GM12878 (cell line): ENCODE data around the gene DNAJC5. TPM values are rescaled to one million over a fixed set of nuclear protein-coding genes. Genes with fewer than 3 reads are reported as not detected.
"Not testable (repeated sequence)": the region's sequence is repeated elsewhere in the genome, so short reads cannot be mapped to it uniquely, and the experiment has no call there.

Experiments
- ATAC-seq: fragments of 200-7000 bp; cut with Tn5 transposase; 3 replicates; pipeline ENCODE4 v1.9.1; 2020; ENCODE audit warnings: mild to moderate bottlenecking, moderate library complexity
- BruUV-seq: library from RNA; stranded (reverse); fragments of 400-500 nt; replicated peaks from 2 replicates; lab custom pipeline; 2021; lab: Mats Ljungman, UMichigan
- CTCF ChIA-PET: fragments of 300-600 bp; sonication (Branson Sonifier 250); formaldehyde crosslinking; extraction: SDS; loops from one replicate; lab custom pipeline; 2021; ENCODE audit warnings: inconsistent platforms; lab: Yijun Ruan, JAX
- POLR2A ChIA-PET: fragments of 350-600 bp; formaldehyde crosslinking; extraction: SDS; loops from one replicate; lab custom pipeline; 2021; ENCODE audit warnings: inconsistent platforms; lab: Charles Lee
- RAD21 ChIA-PET: fragments of 300-600 bp; sonication (Branson Sonifier 250); formaldehyde crosslinking; loops from one replicate; lab custom pipeline; 2023; ENCODE audit warnings: antibody characterized with exemption; ENCODE audit not compliant: unreplicated experiment; lab: Charles Lee
- SMC1A ChIA-PET: fragments of 300-600 bp; sonication (Branson Sonifier 250); formaldehyde crosslinking; loops from one replicate; lab custom pipeline; 2023; ENCODE audit not compliant: unreplicated experiment, uncharacterized antibody; lab: Charles Lee
- DNase-seq: peaks from one replicate; pipeline ENCODE4 v3.0.0-alpha.2; 2011; ENCODE audit warnings: low read depth, low spot score
- FAIRE-seq: peaks from 3 replicates; lab custom pipeline; 2011; peaks lifted over from hg19 to GRCh38; lab: Jason Lieb, UNC
- H2AFZ ChIP-seq: 2 replicates; pipeline ENCODE4 v1.6.0; 2011; ENCODE audit warnings: low read depth, low read length, control low read depth; ENCODE audit not compliant: control insufficient read depth
- H3K27ac ChIP-seq: 2 replicates; pipeline ENCODE4 v1.5.1; 2011; ENCODE audit warnings: control low read depth; ENCODE audit not compliant: control insufficient read depth, insufficient read depth
- H3K27me3 ChIP-seq, 2 experiments: replicated peaks in 1 of 2; 2 replicates each; pipeline versions ENCODE4 v1.6.0 to v1.6.1; 2011; ENCODE audit warnings: low read length in 1 of 2; ENCODE audit not compliant: control insufficient read depth in 2 of 2, insufficient read depth in 2 of 2
- H3K36me3 ChIP-seq, 2 experiments: 2 replicates each; pipeline ENCODE4 v1.5.1; 2011; ENCODE audit warnings: low read length in 1 of 2; ENCODE audit not compliant: control insufficient read depth in 2 of 2, insufficient read depth in 2 of 2
- H3K4me1 ChIP-seq: 2 replicates; pipeline ENCODE4 v1.6.1; 2011; ENCODE audit warnings: mild to moderate bottlenecking, low read length, moderate library complexity, mixed read lengths; ENCODE audit not compliant: control insufficient read depth, insufficient read depth
- H3K4me2 ChIP-seq: 2 replicates; pipeline ENCODE4 v1.6.0; 2011; ENCODE audit warnings: control low read depth; ENCODE audit not compliant: control insufficient read depth, insufficient read depth
- H3K4me3 ChIP-seq: fragments of 200-600 bp; sonication (generic); 2 replicates; pipeline ENCODE4 v1.5.1; 2016
- H3K79me2 ChIP-seq: 2 replicates; pipeline ENCODE4 v1.6.0; 2011; ENCODE audit warnings: low read length; ENCODE audit not compliant: control insufficient read depth, insufficient read depth
- H3K9ac ChIP-seq: 2 replicates; pipeline ENCODE4 v1.8.0; 2011; ENCODE audit warnings: low read length, control low read depth, mixed read lengths; ENCODE audit not compliant: control insufficient read depth, insufficient read depth
- H3K9me3 ChIP-seq: replicated peaks from 3 replicates; pipeline ENCODE4 v1.5.1; 2011; ENCODE audit warnings: mild to moderate bottlenecking, low read length; ENCODE audit not compliant: control insufficient read depth, insufficient read depth
- H4K20me1 ChIP-seq: 2 replicates; pipeline ENCODE4 v1.6.0; 2011; ENCODE audit not compliant: control insufficient read depth, insufficient read depth
- CHD4 ChIP-seq: fragments of 200-600 bp; sonication (generic); IDR thresholded peaks from 2 replicates; pipeline ENCODE4 v1.6.1; 2016; ENCODE audit warnings: mild to moderate bottlenecking
- NR2C1 ChIP-seq: fragments of 450-650 bp; IDR thresholded peaks from 2 replicates; pipeline ENCODE4 v1.6.1; 2017; ENCODE audit warnings: antibody characterized with exemption, mild to moderate bottlenecking, moderate library complexity
- SMAD1 ChIP-seq: fragments of 450-650 bp; IDR thresholded peaks from 2 replicates; pipeline ENCODE4 v1.6.1; 2018; ENCODE audit warnings: mild to moderate bottlenecking, low read depth; ENCODE audit not compliant: partially characterized antibody
- TCF7 ChIP-seq: IDR thresholded peaks from 2 replicates; pipeline ENCODE4 v1.6.1; 2014; ENCODE audit warnings: antibody characterized with exemption, borderline replicate concordance
- ZNF687 ChIP-seq: fragments of 450-650 bp; IDR thresholded peaks from 2 replicates; pipeline ENCODE4 v1.6.1; 2017; ENCODE audit warnings: mild to moderate bottlenecking, moderate library complexity
- WGBS: methylation state at CpG from one replicate; pipeline ENCODE4 v1.1.6; 2016; ENCODE audit warnings: low lambda C conversion rate; ENCODE audit not compliant: insufficient replicate concordance, insufficient coverage; ENCODE audit errors: missing lambda C conversion rate; 5-methylcytosine and 5-hydroxymethylcytosine counted together
- in situ Hi-C: fragments of 300-500 bp; cut with MboI; formaldehyde crosslinking; loops from 9 replicates; pipeline ENCODE4 v1.14.3; 2018; ENCODE audit warnings: mixed read lengths
- intact Hi-C: fragments of 100-400 bp; cut with micrococcal nuclease; formaldehyde crosslinking; loops from one replicate; pipeline ENCODE4 v1.14.2; 2022; ENCODE audit not compliant: unreplicated experiment
- polyA plus RNA-seq, 11 experiments: library from polyadenylated mRNA; depleted of rRNA in 4 of 11; unstranded in 6 of 11; stranded (reverse) in 5 of 11; fragments of >200 nt; fragmentation: Nextera tagmentation in 4 of 11; fragmentation: Illumina TruSeq in 1 of 11; extraction: Ambion mirVana in 4 of 11; extraction: Trizol in 1 of 11; gene quantifications; 1 replicate in 1 of 11; 2 replicates in 10 of 11; pipeline versions ENCODE4 v1.2.1 to v1.2.3, GENCODE V29; 2011 to 2016; ENCODE audit warnings: inconsistent platforms in 2 of 11, missing spikeins in 2 of 11, low read depth in 1 of 11
- total RNA-seq, 4 experiments: library from RNA; depleted of rRNA in 3 of 4; stranded (reverse); fragments of >200 nt in 3 of 4; fragmentation: Illumina TruSeq in 1 of 4; extraction: Trizol in 1 of 4; gene quantifications; 2 replicates each; pipeline versions ENCODE4 v1.2.1 to v1.2.3, GENCODE V29; 2013 to 2021

Gene DNAJC5
- total and polyA plus RNA-seq, 10 of the 15 experiments (the other 5 are each of a cell fraction or from before 2014, with no cell fraction given) = 0.69 to 36.8 (median 17.0) TPM

GRCh38 chr20:63878899-63879663, 15.8 kb upstream of the DNAJC5 start:
- in situ Hi-C loops = no loop called here
- TF ChIP-seq ZNF687 = no peak
- no peak for TF ChIP-seq TCF7
- TF ChIP-seq SMAD1 = no peak
- no peak for TF ChIP-seq NR2C1
- no peak for TF ChIP-seq CHD4
- no peak overlapping the region for H3K4me3 ChIP-seq
- no peaks in the 10 kb centered on the region for H3K9me3 ChIP-seq
- WGBS = 83% methylated on average over 14 of the region's 14 CpGs
- ChIA-PET SMC1A (no interaction called here), POLR2A (no interaction called here), CTCF (no interaction called here), RAD21 (no interaction called here)
- FAIRE-seq (no peak), DNase-seq (no peak), ATAC-seq (no peak)
- H3K4me1 ChIP-seq = no peaks in the 10 kb centered on the region
- no peaks in the 10 kb centered on the region for H4K20me1 ChIP-seq
- H3K27ac ChIP-seq = no peak overlapping the region
- no peaks in the 10 kb centered on the region for H3K27me3 ChIP-seq
- no peak overlapping the region for H3K4me2 ChIP-seq
- BruUV-seq = no TSS peak
- H3K36me3 ChIP-seq = peaks cover 7 to 20% of the 10 kb centered on the region in 2 experiments
- H3K79me2 ChIP-seq = no peaks in the 10 kb centered on the region; the same call in 1 of the 2 replicates
- H3K9ac ChIP-seq = no peak overlapping the region
- intact Hi-C loops = no loop called here
- no peak overlapping the region for H2AFZ ChIP-seq

GRCh38 chr20:63880901-63881300, 14.0 kb upstream of the DNAJC5 start:
- BruUV-seq, H2AFZ ChIP-seq, in situ Hi-C loops, H3K79me2 ChIP-seq, H3K27me3 ChIP-seq, H3K4me3 ChIP-seq, ATAC-seq, H3K9ac ChIP-seq, DNase-seq, H3K4me2 ChIP-seq, RAD21 ChIA-PET, H3K9me3 ChIP-seq, FAIRE-seq, intact Hi-C loops, H3K4me1 ChIP-seq, H4K20me1 ChIP-seq, SMC1A ChIA-PET, H3K27ac ChIP-seq, CTCF ChIA-PET: not testable (repeated sequence)
- WGBS = 98% methylated on average over 13 of the region's 13 CpGs
- H3K36me3 ChIP-seq = peaks cover 6 to 28% of the 10 kb centered on the region in 2 experiments
- POLR2A ChIA-PET = interaction anchor here (0.6 kb wide), 1 partner anchor 360 kb away, joined by 6 read pairs; no protein-coding TSS in a partner anchor
